ENCODE data around the gene MAML3. TPM values are rescaled to one million over a fixed set of nuclear protein-coding genes. Genes with fewer than 3 reads are reported as not detected.

The MAML3 gene
- total RNA-seq, 2 donors from 2014 or later: 2.6 to 5.8 TPM

DNA sequence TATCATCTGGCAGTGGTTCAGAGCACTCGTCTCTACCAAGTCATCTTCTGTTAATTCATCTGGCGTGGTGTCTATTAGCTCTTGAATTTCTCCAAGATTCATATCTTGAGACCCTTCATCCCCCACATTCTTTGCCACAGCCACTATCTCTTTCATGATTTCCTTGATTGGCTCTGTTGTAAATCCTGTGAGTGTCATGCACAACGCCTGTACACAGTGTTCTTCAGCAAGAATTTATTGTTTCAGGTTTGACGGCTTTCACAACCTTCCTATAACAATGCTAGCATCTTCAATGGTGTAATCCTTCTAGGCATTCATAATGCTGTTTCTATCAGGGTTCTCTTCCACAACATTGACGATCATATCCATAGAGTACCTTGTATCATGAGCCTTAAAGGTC, 457.5 kb downstream of the MAML3 start:
- Histone ChIP-seq H3K27ac (peak overlapping the region in 1 of 2 donors; percentile 45), H3K27me3 (no peaks in the 10 kb centered on the region), H3K36me3 (no peaks in the 10 kb centered on the region), H3K9me3 (peaks cover 0 to 5% of the 10 kb centered on the region in 2 donors), H3K4me1 (peaks cover 0 to 9% of the 10 kb centered on the region in 2 donors), H3K4me3 (no peak overlapping the region)
- TF ChIP-seq, protein P1, sequence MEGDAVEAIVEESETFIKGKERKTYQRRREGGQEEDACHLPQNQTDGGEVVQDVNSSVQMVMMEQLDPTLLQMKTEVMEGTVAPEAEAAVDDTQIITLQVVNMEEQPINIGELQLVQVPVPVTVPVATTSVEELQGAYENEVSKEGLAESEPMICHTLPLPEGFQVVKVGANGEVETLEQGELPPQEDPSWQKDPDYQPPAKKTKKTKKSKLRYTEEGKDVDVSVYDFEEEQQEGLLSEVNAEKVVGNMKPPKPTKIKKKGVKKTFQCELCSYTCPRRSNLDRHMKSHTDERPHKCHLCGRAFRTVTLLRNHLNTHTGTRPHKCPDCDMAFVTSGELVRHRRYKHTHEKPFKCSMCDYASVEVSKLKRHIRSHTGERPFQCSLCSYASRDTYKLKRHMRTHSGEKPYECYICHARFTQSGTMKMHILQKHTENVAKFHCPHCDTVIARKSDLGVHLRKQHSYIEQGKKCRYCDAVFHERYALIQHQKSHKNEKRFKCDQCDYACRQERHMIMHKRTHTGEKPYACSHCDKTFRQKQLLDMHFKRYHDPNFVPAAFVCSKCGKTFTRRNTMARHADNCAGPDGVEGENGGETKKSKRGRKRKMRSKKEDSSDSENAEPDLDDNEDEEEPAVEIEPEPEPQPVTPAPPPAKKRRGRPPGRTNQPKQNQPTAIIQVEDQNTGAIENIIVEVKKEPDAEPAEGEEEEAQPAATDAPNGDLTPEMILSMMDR (IDR thresholded peaks at IDR 0.05): no peak
- no peak for DNase-seq (ENCODE audit: low spot score)

DNA sequence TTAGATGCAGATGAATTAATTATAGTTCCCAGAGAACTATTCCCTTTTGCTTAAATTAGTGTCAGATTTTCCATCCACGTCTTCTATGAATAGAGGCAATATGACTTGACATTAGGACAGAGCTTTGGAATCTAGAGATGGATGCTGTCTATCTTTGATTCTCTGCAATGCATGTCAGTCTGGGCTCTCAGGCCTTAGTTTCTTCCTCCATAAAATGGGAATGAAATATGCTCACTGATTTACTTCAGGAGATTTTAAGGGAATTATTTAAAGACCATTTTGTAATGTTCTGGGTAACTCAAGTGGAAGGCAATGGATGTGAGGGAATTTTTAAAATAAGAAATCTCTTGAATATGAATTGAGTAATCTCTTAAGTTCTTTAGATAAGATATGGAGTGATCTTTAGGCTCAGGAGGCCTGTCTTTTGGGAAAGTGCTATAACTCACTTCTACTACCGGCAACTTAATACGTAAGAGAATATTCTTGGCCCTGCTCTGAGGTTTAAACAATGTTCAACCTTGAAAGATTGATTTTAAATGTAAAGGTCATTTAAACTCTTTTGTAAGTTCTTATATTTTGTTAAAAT, 459.4 kb downstream of the MAML3 start:
- peaks cover 0 to 5% of the 10 kb centered on the region in 2 donors for H3K9me3 ChIP-seq
- TF ChIP-seq, protein P1 (IDR thresholded peaks at IDR 0.05): no peak
- H3K4me3 ChIP-seq: no peak overlapping the region
- no peaks in the 10 kb centered on the region for H3K27me3 ChIP-seq
- H3K36me3 ChIP-seq: no peaks in the 10 kb centered on the region
- no peak for DNase-seq (ENCODE audit: low spot score)
- H3K27ac ChIP-seq: no peak overlapping the region
- peaks cover 0 to 19% of the 10 kb centered on the region in 2 donors for H3K4me1 ChIP-seq

DNA sequence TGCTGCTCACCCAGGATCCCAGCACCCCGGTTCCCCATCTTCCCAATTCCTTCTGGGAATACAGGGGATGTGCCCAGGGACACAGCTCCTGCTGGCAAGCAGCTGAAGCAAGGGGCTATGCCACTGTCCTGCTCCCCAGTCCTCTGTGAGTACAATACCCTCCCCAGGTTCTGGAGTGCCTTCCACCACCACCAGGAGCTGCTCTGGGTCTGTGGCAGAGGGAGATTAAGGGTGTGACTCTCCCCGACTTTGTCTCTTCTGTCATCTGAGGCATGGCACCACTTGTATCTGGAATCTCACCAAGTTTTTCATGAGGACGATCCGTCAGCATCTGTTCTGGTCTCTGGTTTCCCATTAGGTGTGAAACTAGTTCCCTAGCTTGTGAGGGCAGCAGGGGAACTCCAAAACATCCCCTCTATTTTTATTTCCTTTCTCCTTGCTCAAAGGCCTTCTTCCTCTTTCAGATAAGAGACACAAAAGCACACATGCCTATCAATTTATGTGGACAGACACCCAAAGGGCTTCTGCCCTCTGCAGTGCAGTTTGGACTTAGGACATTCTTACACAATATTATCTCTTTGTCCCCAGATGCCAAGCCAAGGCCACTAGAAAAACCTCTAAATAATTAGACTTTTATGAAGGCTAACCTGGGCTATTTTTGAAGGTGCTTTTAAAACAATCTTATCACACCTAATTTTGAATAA, 461.5 kb downstream of the MAML3 start:
- peaks cover 0 to 23% of the 10 kb centered on the region in 2 donors for H3K4me1 ChIP-seq
- peaks cover 0 to 5% of the 10 kb centered on the region in 2 donors for H3K9me3 ChIP-seq
- H3K27ac ChIP-seq: peak overlapping the region; percentile 71 to 82
- TF ChIP-seq, protein P1 (IDR thresholded peaks at IDR 0.05): peak; percentile 32 to 65
- DNase-seq (ENCODE audit: low spot score): no peak
- no peaks in the 10 kb centered on the region for H3K27me3 ChIP-seq
- H3K4me3 ChIP-seq: no peak overlapping the region
- no peaks in the 10 kb centered on the region for H3K36me3 ChIP-seq

DNA sequence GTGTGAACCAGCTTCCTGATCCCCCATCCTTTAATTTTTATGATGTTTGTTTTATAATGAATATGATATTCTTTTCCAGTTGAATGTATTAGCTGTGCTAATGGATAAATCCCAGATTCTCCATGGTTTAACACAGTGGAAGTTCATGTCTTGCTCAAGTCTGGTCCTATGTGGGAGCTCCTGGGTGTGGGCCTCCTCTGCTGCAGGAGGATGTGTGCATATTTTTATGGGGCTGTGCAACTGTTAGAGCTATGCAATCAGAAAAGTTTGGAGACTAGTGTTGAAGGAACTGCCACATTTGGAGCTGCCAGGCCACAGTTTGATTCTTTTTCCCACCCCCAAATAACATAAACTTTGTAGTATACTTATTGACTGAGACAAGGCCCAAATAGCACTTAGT, 463.6 kb downstream of the MAML3 start:
- Histone ChIP-seq H3K27me3 (no peaks in the 10 kb centered on the region), H3K9me3 (no peaks in the 10 kb centered on the region), H3K4me1 (peaks cover 0 to 41% of the 10 kb centered on the region in 2 donors), H3K27ac (no peak overlapping the region), H3K36me3 (no peaks in the 10 kb centered on the region), H3K4me3 (no peak overlapping the region)
- TF ChIP-seq, protein P1 (IDR thresholded peaks at IDR 0.05): no peak
- DNase-seq (ENCODE audit: low spot score): no peak

DNA sequence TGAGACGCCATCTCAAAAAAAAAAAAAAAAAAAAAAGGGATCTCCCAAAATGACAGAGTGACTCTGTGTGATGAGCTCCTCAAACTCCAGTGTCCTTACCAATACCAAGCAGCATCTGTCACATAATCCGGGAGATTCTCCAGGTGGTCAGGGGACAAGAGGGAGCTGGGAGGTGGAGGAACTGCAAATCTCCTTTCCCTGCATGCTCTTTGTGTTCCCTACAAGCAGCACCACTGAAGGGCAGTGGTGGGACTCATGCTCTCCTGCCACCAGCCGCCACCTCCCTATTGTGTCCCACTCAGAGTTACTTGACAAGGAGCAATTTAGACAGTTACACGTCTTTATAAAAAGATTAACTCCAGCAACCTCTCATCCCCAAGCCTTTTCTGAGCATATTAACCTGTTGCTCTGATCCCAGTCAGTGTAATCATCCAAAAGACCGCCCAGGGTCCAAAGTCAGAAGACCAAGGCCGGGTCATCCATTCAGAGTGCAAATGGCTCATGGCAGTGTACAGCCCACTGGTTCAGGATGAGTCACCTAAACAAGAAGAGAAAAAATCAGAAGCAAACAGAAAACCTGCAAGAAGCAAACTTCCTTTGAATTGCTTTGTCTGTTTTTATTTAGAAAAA, 464.8 kb downstream of the MAML3 start:
- Histone ChIP-seq H3K27me3 (no peaks in the 10 kb centered on the region), H3K36me3 (no peaks in the 10 kb centered on the region), H3K9me3 (no peaks in the 10 kb centered on the region), H3K4me3 (no peak overlapping the region), H3K27ac (no peak overlapping the region), H3K4me1 (peaks cover 0 to 41% of the 10 kb centered on the region in 2 donors)
- DNase-seq (ENCODE audit: low spot score): no peak
- TF ChIP-seq, protein P1 (IDR thresholded peaks at IDR 0.05): no peak
